ENCODE results near the gene CNTN4.

Gene CNTN4

DNA sequence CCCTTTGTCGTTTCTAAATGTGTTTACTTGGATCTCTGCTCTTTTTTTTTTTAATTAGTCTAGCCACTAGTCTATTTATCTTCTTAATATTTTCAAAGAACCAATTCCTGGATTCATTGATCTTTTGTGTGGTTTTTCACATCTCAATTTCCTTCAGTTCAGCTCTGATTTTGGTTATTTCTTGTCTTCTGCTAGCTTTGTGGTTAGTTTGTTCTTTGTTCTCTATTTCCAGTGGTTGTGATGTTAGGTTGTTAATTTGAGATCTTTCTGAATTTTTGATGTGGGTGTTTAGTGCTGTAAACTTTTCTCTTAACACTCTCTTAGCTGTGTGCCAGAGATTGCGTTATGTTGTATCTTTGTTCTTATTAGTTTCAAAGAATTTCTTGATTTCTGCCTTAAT, 446.1 kb downstream of the CNTN4 start:
- no peaks in the 10 kb centered on the region for H3K79me2 ChIP-seq (ENCODE audit: insufficient read depth, low read depth)
- no peaks in the 10 kb centered on the region for H3K36me3 ChIP-seq (ENCODE audit: insufficient read depth)
- no peak overlapping the region for H3K27ac ChIP-seq
- no peaks in the 10 kb centered on the region for H3K27me3 ChIP-seq (ENCODE audit: insufficient read depth, low read depth)
- H3K4me3 ChIP-seq (IDR thresholded peaks at IDR 0.05; ENCODE audit: insufficient read depth, low read depth, low read length): no peak overlapping the region
- no peak overlapping the region for H2AFZ ChIP-seq (ENCODE audit: low read depth)
- no peak overlapping the region for H3K4me2 ChIP-seq
- no peaks in the 10 kb centered on the region for H4K20me1 ChIP-seq (ENCODE audit: insufficient read depth)
- H3K9ac ChIP-seq: no peak overlapping the region
- TF ChIP-seq, protein P1, sequence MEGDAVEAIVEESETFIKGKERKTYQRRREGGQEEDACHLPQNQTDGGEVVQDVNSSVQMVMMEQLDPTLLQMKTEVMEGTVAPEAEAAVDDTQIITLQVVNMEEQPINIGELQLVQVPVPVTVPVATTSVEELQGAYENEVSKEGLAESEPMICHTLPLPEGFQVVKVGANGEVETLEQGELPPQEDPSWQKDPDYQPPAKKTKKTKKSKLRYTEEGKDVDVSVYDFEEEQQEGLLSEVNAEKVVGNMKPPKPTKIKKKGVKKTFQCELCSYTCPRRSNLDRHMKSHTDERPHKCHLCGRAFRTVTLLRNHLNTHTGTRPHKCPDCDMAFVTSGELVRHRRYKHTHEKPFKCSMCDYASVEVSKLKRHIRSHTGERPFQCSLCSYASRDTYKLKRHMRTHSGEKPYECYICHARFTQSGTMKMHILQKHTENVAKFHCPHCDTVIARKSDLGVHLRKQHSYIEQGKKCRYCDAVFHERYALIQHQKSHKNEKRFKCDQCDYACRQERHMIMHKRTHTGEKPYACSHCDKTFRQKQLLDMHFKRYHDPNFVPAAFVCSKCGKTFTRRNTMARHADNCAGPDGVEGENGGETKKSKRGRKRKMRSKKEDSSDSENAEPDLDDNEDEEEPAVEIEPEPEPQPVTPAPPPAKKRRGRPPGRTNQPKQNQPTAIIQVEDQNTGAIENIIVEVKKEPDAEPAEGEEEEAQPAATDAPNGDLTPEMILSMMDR (conservative IDR thresholded peaks at IDR 0.05; ENCODE audit: low read depth, low read length): no peak
- H3K4me1 ChIP-seq (ENCODE audit: low read depth, poor library complexity, severe bottlenecking): no peaks in the 10 kb centered on the region

- Histone ChIP-seq H3K36me3 (ENCODE audit: insufficient read depth) (no peaks in the 10 kb centered on the region), H3K27ac (no peak overlapping the region), H3K4me3 (IDR thresholded peaks at IDR 0.05; ENCODE audit: insufficient read depth, low read depth, low read length) (no peak overlapping the region), H4K20me1 (ENCODE audit: insufficient read depth) (no peaks in the 10 kb centered on the region), H2AFZ (ENCODE audit: low read depth) (no peak overlapping the region), H3K4me2 (no peak overlapping the region), H3K79me2 (ENCODE audit: insufficient read depth, low read depth) (no peaks in the 10 kb centered on the region), H3K4me1 (ENCODE audit: low read depth, poor library complexity, severe bottlenecking) (no peaks in the 10 kb centered on the region), H3K9ac (no peak overlapping the region), H3K27me3 (ENCODE audit: insufficient read depth, low read depth) (no peaks in the 10 kb centered on the region)
- TF ChIP-seq, protein P1 (conservative IDR thresholded peaks at IDR 0.05; ENCODE audit: low read depth, low read length): no peak
Observed at GRCh38 chr3:2547049-2547448, 448.4 kb downstream of the CNTN4 start.

DNA sequence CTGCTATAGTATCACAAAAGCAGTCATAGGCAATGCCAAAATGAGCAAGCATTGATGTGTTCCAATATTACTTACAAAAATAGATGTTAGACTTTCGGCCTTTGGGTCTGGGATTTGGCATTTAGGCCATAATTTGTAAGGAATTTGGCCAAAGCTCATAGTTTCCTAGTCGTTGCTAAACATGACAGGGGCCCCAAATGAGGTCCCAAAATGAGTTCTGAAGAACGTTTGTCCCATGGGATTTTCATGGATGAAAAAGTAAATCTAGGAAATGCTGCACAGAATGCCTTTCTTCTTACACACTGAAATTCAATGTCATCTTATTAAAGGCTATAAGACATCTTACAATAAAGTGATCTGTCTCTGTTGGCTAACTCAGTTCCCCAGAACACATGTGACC, 456.0 kb downstream of the CNTN4 start:
- H3K4me3 ChIP-seq (IDR thresholded peaks at IDR 0.05; ENCODE audit: insufficient read depth, low read depth, low read length): no peak overlapping the region
- H4K20me1 ChIP-seq (ENCODE audit: insufficient read depth): no peaks in the 10 kb centered on the region
- H3K4me2 ChIP-seq: no peak overlapping the region
- H3K27me3 ChIP-seq (ENCODE audit: insufficient read depth, low read depth): no peaks in the 10 kb centered on the region
- H3K27ac ChIP-seq: no peak overlapping the region
- H3K79me2 ChIP-seq (ENCODE audit: insufficient read depth, low read depth): no peaks in the 10 kb centered on the region
- H3K36me3 ChIP-seq (ENCODE audit: insufficient read depth): no peaks in the 10 kb centered on the region
- no peaks in the 10 kb centered on the region for H3K4me1 ChIP-seq (ENCODE audit: low read depth, poor library complexity, severe bottlenecking)
- H3K9ac ChIP-seq: no peak overlapping the region
- TF ChIP-seq, protein P1 (conservative IDR thresholded peaks at IDR 0.05; ENCODE audit: low read depth, low read length): no peak
- H2AFZ ChIP-seq (ENCODE audit: low read depth): no peak overlapping the region

GRCh38 chr3:2558796-2559195, 460.1 kb downstream of the CNTN4 start:
- no peaks in the 10 kb centered on the region for H3K79me2 ChIP-seq (ENCODE audit: insufficient read depth, low read depth)
- H3K4me2 ChIP-seq: no peak overlapping the region
- H3K9ac ChIP-seq: no peak overlapping the region
- no peak overlapping the region for H2AFZ ChIP-seq (ENCODE audit: low read depth)
- no peaks in the 10 kb centered on the region for H3K36me3 ChIP-seq (ENCODE audit: insufficient read depth)
- no peaks in the 10 kb centered on the region for H3K27me3 ChIP-seq (ENCODE audit: insufficient read depth, low read depth)
- no peak overlapping the region for H3K4me3 ChIP-seq (IDR thresholded peaks at IDR 0.05; ENCODE audit: insufficient read depth, low read depth, low read length)
- no peaks in the 10 kb centered on the region for H4K20me1 ChIP-seq (ENCODE audit: insufficient read depth)
- H3K27ac ChIP-seq: no peak overlapping the region
- TF ChIP-seq, protein P1 (conservative IDR thresholded peaks at IDR 0.05; ENCODE audit: low read depth, low read length): no peak
- H3K4me1 ChIP-seq (ENCODE audit: low read depth, poor library complexity, severe bottlenecking): no peaks in the 10 kb centered on the region

Data from KMS-11 (cell line).